T-helper 9 cell (primary cell): ENCODE results near the gene TEKTIP1.

Experiments
- DNase-seq: peaks from one replicate; pipeline ENCODE4 v3.0.0-alpha.2; 2020

Gene TEKTIP1

GRCh38 chr19:3538258-3538929 lies 580 bp upstream of the TEKTIP1 start:
- DNase-seq, result no peak

- DNase-seq, result no peak
Measured at GRCh38 chr19:3539756-3540118, 763 bp downstream of the TEKTIP1 start.

- DNase-seq, result no peak
Measured at GRCh38 chr19:3543150-3544057, 4.4 kb downstream of the TEKTIP1 start.

GRCh38 chr19:3544058-3544376 lies 5.0 kb downstream of the TEKTIP1 start:
- DNase-seq, result no peak

GRCh38 chr19:3544742-3545668 lies 6.0 kb downstream of the TEKTIP1 start:
- DNase-seq, result peak; percentile 87

- DNase-seq, result no peak
Measured at GRCh38 chr19:3545669-3546034, 6.7 kb downstream of the TEKTIP1 start.

GRCh38 chr19:3546119-3546518 lies 7.1 kb downstream of the TEKTIP1 start:
- no peak for DNase-seq

GRCh38 chr19:3547301-3547731 lies 8.3 kb downstream of the TEKTIP1 start:
- DNase-seq, result peak; percentile 26

- no peak for DNase-seq
Measured at GRCh38 chr19:3547767-3548282, 8.9 kb downstream of the TEKTIP1 start.

GRCh38 chr19:3548606-3549005 lies 9.6 kb downstream of the TEKTIP1 start:
- DNase-seq, result no peak

GRCh38 chr19:3549816-3550215 lies 10.8 kb downstream of the TEKTIP1 start:
- DNase-seq, result no peak

- DNase-seq, result no peak
Measured at GRCh38 chr19:3550947-3551791, 12.2 kb downstream of the TEKTIP1 start.

GRCh38 chr19:3551792-3552095 lies 12.8 kb downstream of the TEKTIP1 start:
- DNase-seq, result no peak

GRCh38 chr19:3554254-3555083 lies 15.5 kb downstream of the TEKTIP1 start:
- peak; percentile 28 for DNase-seq

GRCh38 chr19:3555653-3556422 lies 16.9 kb downstream of the TEKTIP1 start:
- no peak for DNase-seq

GRCh38 chr19:3556423-3556977 lies 17.5 kb downstream of the TEKTIP1 start:
- DNase-seq, result no peak

- DNase-seq, result peak; percentile 70
Measured at GRCh38 chr19:3556978-3557460, 18.0 kb downstream of the TEKTIP1 start.

- peak; percentile 91 for DNase-seq
Measured at GRCh38 chr19:3557461-3558248, 18.7 kb downstream of the TEKTIP1 start, which contains the start of gene MFSD12. TSS of gene MFSD12 (minus strand) at chr19:3557586. CDS start at chr19:3557403, 183 bp downstream.
